Measurements from ENCODE around the gene SLC26A2. TPM values are rescaled to one million over a fixed set of nuclear protein-coding genes. Genes with fewer than 3 reads are reported as not detected.

The SLC26A2 gene
- total RNA-seq, 4 donors from 2014 or later = 3.0 to 9.9 (median 6.9) TPM

DNA sequence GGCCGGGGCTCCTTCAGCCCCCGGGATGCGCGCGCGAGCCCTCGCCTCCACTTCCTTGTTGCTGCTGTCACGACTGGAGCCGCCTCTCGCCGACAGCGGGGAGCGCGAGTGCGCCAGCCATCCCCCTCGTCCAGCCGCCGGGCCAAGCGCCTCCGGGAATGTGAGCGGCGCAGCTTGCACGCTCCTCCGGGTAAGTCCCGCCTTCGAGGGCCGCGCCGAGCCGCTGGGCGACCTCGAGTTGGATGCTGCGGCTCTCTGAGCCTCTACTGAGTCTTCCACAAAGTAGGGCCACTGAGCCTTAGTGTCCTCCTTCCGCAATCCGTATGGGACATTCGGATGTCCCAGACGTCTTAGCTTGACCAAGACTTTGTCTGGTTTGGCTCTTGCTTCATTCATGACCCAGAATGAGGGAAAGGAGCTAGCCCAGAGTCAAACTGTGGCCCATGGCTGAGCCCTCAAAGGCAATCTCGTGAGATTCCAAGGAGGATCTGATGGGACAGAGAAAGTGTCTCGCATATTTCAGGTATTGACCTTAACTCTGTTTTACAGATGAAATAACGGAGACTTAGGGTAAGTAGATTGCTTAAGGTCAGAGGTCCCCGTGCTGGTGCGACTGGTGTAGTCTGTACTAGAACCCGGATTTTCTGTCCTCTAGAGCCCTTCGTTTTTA is 40.6 kb downstream of the SLC26A2 start:
- H3K4me1 ChIP-seq = peaks cover 26 to 31% of the 10 kb centered on the region in 2 donors
- peaks cover 0 to 19% of the 10 kb centered on the region in 2 donors for H3K36me3 ChIP-seq
- in situ Hi-C loops (cut with MboI; ENCODE audit: low sequenced_read_pairs in 4 of 4) (no loop called here), intact Hi-C loops (cut with DNase I; ENCODE audit: low total_unique reads) (loop anchor here (2.0 to 5.0 kb wide), 3 partner anchors 40 to 654 kb away; partner anchors contain the start of genes GRPEL2, PPARGC1B and SLC26A2)
- peak overlapping the region; percentile 78 to 100 (median 94) for H3K4me3 ChIP-seq
- ATAC-seq = peak; percentile 35 to 49
- no peaks in the 10 kb centered on the region for H3K27me3 ChIP-seq
- no peaks in the 10 kb centered on the region for H3K9me3 ChIP-seq
- H3K27ac ChIP-seq = peak overlapping the region; percentile 95 to 98 (median 96)
- peak in 1 of 2 donors; percentile 50 for DNase-seq
- TF ChIP-seq CTCF (IDR thresholded peaks at IDR 0.05 in 4 of 5, conservative IDR thresholded peaks at IDR 0.05 in 1 of 5) = no peak
- no peak for TF ChIP-seq POLR2A (IDR thresholded peaks at IDR 0.05)

DNA sequence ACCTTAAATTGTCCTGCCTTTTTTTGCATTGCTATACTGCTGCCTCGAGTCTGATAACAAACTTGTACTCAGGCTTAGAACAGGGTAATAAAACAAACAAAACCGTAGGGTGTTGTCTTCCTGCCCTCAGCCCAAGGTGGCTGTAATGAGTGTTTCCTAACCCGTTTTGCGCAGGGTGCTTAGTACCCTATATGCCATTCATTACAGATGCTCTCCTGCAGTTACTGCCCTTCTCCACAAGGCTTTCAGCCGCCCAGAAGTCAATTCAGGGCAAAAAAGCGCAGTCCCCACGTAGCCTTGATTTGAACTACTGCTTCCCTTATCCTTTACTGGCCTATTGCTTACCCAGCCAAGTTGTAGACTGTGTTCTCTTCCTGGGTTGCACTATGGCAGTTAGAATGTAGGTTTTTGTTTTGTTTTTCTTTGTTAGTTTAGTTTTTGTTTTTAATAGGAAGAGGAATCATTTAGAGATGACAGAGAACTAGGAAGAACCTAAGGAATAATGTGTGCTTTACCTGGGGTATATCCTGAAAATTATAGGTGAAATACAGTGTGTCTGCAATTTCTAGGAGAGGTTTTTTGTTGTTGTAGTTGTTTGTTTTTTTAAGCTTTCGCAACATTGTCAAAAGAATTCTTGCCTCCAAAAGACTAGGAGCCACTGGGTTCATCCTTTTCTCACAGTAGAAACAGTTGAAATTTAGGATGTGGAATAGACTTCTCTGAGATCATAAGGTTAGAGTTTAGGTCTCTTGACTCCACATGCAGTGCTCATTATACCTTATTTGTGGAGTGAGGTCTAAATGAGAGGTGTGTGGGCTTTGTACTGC is 41.3 kb downstream of the SLC26A2 start:
- in situ Hi-C loops (cut with MboI; ENCODE audit: low sequenced_read_pairs in 4 of 4) (no loop called here), intact Hi-C loops (cut with DNase I; ENCODE audit: low total_unique reads) (loop anchor here (2.0 to 5.0 kb wide), 4 partner anchors 17 to 655 kb away; partner anchors contain the start of genes GRPEL2, PPARGC1B and SLC26A2)
- Histone ChIP-seq H3K27ac (peak overlapping the region; percentile 95 to 98 (median 96)), H3K27me3 (no peaks in the 10 kb centered on the region), H3K36me3 (peaks cover 0 to 25% of the 10 kb centered on the region in 2 donors), H3K9me3 (no peaks in the 10 kb centered on the region), H3K4me1 (peaks cover 26 to 31% of the 10 kb centered on the region in 2 donors), H3K4me3 (peak overlapping the region; percentile 78 to 100 (median 94))
- TF ChIP-seq CTCF (IDR thresholded peaks at IDR 0.05 in 4 of 5, conservative IDR thresholded peaks at IDR 0.05 in 1 of 5) (peak; percentile 45 to 64 (median 56)), POLR2A (IDR thresholded peaks at IDR 0.05) (no peak)
- DNase-seq = peak in 1 of 2 donors; percentile 41
- peak; percentile 40 to 54 for ATAC-seq

DNA sequence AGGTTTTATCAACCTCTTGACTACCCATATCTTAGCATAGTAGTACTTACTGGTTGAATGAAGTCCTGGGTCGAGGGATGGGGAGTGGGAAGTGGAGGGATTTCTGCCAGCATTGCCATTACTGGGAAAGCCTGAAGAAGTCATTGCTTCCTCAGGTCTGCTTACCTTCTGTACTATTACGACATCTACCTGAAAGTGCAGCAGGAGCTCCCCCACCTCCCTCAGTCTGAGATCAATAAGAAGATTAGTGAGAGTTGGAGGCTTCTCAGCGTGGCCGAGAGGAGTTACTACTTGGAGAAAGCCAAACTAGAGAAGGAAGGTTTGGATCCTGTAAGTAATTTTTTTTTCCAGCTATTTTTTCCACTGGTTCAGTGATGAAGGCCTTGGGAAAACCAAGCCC is 45.8 kb downstream of the SLC26A2 start:
- peaks cover 0 to 68% of the 10 kb centered on the region in 2 donors for H3K36me3 ChIP-seq

DNA sequence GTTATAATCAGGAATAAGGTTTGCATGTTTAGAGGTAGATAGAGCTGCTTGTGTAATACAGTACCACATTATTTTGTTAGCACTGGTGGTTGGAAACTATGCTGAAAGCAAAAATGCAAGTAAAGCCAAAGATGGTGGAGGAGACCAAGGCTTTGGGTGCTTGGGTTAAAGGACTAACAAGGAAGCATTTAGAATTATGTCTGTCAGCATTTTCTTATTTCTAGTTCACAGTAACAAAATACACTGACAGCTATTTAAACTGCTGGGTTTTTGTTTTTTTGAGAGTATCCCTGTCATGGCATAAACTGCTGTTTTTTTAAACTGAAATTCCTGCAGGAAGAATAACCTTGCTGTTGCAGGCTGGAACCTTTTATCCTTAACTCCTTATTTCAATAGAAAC is 46.5 kb downstream of the SLC26A2 start:
- TF ChIP-seq CTCF (IDR thresholded peaks at IDR 0.05 in 4 of 5, conservative IDR thresholded peaks at IDR 0.05 in 1 of 5) (no peak), POLR2A (IDR thresholded peaks at IDR 0.05) (no peak)
- no peak for ATAC-seq
- no peak overlapping the region for H3K27ac ChIP-seq
- no peaks in the 10 kb centered on the region for H3K9me3 ChIP-seq
- DNase-seq = no peak
- no peak overlapping the region for H3K4me3 ChIP-seq
- no peaks in the 10 kb centered on the region for H3K27me3 ChIP-seq
- intact Hi-C loops (cut with DNase I; ENCODE audit: low total_unique reads) = no loop called here
- peaks cover 0 to 75% of the 10 kb centered on the region in 2 donors for H3K36me3 ChIP-seq
- in situ Hi-C loops (cut with MboI; ENCODE audit: low sequenced_read_pairs in 4 of 4) = no loop called here
- peaks cover 8 to 13% of the 10 kb centered on the region in 2 donors for H3K4me1 ChIP-seq

More for the DNA sequence above, 45.8 kb downstream of the SLC26A2 start:
- Histone ChIP-seq H3K27me3 (no peaks in the 10 kb centered on the region), H3K4me3 (no peak overlapping the region), H3K27ac (no peak overlapping the region), H3K9me3 (no peaks in the 10 kb centered on the region), H3K4me1 (peaks cover 16 to 19% of the 10 kb centered on the region in 2 donors)
- in situ Hi-C loops (cut with MboI; ENCODE audit: low sequenced_read_pairs in 4 of 4) (no loop called here), intact Hi-C loops (cut with DNase I; ENCODE audit: low total_unique reads) (no loop called here)
- no peak for TF ChIP-seq POLR2A (IDR thresholded peaks at IDR 0.05)
- ATAC-seq (no peak), DNase-seq (no peak)
